Fibroblast of the aortic adventitia (primary cell): ENCODE data around the gene CIB2. TPM values are rescaled to one million over a fixed set of nuclear protein-coding genes. Genes with fewer than 3 reads are reported as not detected.
A peak's percentile ranks its signal among the peaks of the same experiment; 100 is the strongest.

Experiments
- DNase-seq: peaks from one replicate; pipeline ENCODE4 v3.0.0-alpha.2; 2010; ENCODE audit warnings: low read depth
- H3K4me3 ChIP-seq: 2 replicates; pipeline ENCODE4 v1.5.1; 2011; ENCODE audit warnings: low read depth, mild to moderate bottlenecking, control low read depth, low read length, moderate library complexity
- CTCF ChIP-seq: IDR thresholded peaks from 2 replicates; pipeline ENCODE4 v1.5.1; 2011; ENCODE audit warnings: mild to moderate bottlenecking, low read length, control low read depth, inconsistent platforms; ENCODE audit not compliant: insufficient read depth
- total RNA-seq: library from RNA; depleted of rRNA; stranded (reverse); fragments of >200 nt; gene quantifications from 2 replicates; pipeline ENCODE4 v1.2.3, GENCODE V29; 2012; ENCODE audit warnings: low replicate concordance

CIB2 gene
- total RNA-seq, 1 donor = 2.3 TPM

DNA sequence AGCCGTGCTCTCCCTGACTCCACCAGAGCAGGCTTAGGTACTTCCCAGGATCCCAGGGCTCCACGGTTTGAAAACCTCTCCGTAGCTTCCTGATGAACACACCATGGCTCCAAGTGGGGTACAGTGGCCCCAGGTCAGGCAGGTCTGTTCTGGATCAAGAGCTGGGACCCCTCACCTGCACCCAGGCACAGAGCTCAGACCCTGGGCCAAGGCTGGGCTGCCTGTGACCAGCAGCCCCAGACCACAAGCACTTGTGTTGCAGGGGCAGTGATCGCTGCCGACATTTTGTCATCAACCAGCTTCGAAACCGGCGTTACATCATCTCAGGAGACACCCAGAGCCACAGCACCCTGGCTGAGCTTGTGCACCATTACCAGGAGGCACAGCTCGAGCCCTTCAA is 33.6 kb downstream of the CIB2 start:
- no peak for DNase-seq
- H3K4me3 ChIP-seq = no peak overlapping the region
- no peak for TF ChIP-seq CTCF

DNA sequence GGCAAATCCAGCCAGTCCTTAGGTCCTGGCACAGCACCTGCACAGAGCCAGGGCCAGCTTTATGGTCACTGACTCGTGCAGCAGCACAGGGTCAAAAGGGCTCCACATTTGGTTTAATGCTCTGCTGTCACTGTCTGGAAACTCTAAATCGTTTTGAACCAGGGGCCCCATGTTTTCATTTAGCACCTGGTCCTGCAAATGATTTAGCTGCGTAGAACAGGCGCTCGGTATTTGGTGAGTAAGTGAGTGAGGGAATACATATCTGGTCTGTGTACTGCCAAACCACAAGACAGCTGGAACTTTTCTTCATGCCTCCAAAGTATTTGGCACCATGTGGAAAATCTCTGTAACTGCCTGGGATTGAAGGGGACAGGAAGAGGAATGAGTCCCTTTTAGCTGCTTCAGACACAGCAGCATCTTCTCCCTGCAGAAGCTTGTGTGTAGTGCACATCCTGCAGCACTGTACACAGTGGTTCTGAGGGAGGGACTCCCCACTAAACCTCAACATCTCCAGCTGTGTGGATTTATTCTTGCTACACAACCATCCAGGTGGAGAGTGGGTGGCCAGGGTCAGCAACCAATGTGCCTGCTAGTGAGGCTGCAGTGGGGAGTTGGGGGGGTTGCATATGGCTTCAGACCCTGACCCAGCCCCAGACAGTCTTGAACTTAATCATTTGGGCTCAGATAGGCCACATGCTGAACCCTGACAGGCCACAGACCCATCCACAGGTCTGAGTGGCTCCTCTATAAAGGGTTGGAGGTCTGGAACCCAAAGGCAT is 37.8 kb downstream of the CIB2 start:
- DNase-seq = peak; percentile 93
- H3K4me3 ChIP-seq = no peak overlapping the region
- no peak for TF ChIP-seq CTCF

GRCh38 chr15:78092261-78093041 is 38.8 kb downstream of the CIB2 start, which contains the start of gene SH2D7:
SH2D7 (plus strand) TSS chr15:78092561; CDS start chr15:78092585, 24 bp downstream.
- peak; percentile 39 for DNase-seq
- H3K4me3 ChIP-seq = no peak within 1 kb of the TSS
- TF ChIP-seq CTCF = no peak

GRCh38 chr15:78090422-78091063 is 40.7 kb downstream of the CIB2 start:
- TF ChIP-seq CTCF = no peak
- no peak overlapping the region for H3K4me3 ChIP-seq
- DNase-seq = peak; percentile 54

GRCh38 chr15:78088773-78089080 is 42.5 kb downstream of the CIB2 start:
- no peak for DNase-seq
- H3K4me3 ChIP-seq = no peak overlapping the region
- TF ChIP-seq CTCF = no peak

DNA sequence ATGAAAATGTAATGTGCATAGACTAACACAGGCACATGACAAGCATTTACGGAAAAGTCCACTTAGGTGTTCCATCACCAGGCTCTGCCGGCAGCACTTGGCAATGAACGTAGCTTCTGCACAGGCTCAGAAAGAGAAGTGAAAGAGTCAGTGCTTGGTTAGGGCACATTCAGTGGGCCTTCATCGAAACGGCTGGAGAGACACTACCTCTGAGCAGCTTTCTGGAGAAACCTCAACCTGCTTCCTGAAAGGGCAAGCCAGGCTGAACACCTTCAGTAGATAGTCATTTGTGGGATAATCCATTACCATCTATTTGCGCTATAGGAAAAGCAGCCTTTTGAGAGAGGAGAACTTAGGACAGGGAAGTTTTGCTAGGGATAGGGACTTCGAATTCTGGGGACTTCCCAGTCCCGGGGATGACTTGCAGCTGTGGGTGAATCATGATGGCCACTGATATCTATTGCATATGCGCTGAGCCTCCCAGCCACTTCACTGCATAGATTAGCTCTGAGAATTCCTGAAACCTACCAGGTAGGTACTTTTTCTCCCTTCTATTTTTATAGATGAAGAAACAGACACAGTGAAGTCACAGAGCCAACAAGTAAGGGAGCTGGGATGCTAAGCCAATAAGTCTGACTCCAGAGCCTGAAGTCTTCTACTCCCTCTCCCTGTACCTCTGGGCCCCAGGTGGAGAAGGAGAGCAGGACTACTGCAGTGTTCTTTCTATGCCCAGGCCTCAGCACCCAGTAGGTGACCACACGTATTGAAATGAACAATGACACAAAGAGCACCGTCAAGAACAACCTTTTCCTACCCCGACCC is 43.1 kb downstream of the CIB2 start:
- H3K4me3 ChIP-seq = no peak overlapping the region
- TF ChIP-seq CTCF = no peak
- DNase-seq = no peak
